Aorta (tissue), 5 donors: ENCODE results near the gene PRKCE. TPM values are rescaled to one million over a fixed set of nuclear protein-coding genes. Genes with fewer than 3 reads are reported as not detected.

Experiments
- ATAC-seq: fragments of 200-7000 bp; cut with Tn5 transposase; one replicate; pipeline ENCODE4 v1.9.1; 2022; ENCODE audit warnings: moderate library complexity; ENCODE audit not compliant: low FRiP score
- DNase-seq, 2 donors: peaks; one replicate each; pipeline ENCODE4 v3.0.0-alpha.2; 2020
- H3K27ac ChIP-seq, 2 donors: one replicate each; pipeline ENCODE4 v1.5.1; 2013; ENCODE audit warnings: low read length in 2 of 2, mild to moderate bottlenecking in 2 of 2, moderate library complexity in 2 of 2, control low read depth in 1 of 2, inconsistent platforms in 1 of 2, low read depth in 1 of 2
- H3K27me3 ChIP-seq, 2 donors: one replicate each; pipeline ENCODE4 v1.6.1; 2013; ENCODE audit warnings: control low read depth in 1 of 2, low read length in 1 of 2, mild to moderate bottlenecking in 1 of 2, moderate library complexity in 1 of 2; ENCODE audit not compliant: insufficient read depth in 2 of 2, control insufficient read depth in 1 of 2
- H3K36me3 ChIP-seq, 2 donors: one replicate each; pipeline ENCODE4 v1.6.1; 2013; ENCODE audit warnings: control low read depth in 1 of 2, low read length in 1 of 2, mild to moderate bottlenecking in 1 of 2; ENCODE audit not compliant: insufficient read depth in 2 of 2, control insufficient read depth in 1 of 2
- H3K4me1 ChIP-seq, 2 donors: one replicate each; pipeline ENCODE4 v1.6.1; 2013; ENCODE audit warnings: low read length in 2 of 2, control low read depth in 1 of 2, mild to moderate bottlenecking in 1 of 2, moderate library complexity in 1 of 2; ENCODE audit not compliant: insufficient read depth in 2 of 2, control insufficient read depth in 1 of 2
- H3K4me3 ChIP-seq, 2 donors: one replicate each; pipeline ENCODE4 v1.5.1; 2013; ENCODE audit warnings: low read length in 2 of 2, control low read depth in 1 of 2, mild to moderate bottlenecking in 1 of 2
- H3K9me3 ChIP-seq: one replicate; pipeline ENCODE4 v1.6.1; 2013; ENCODE audit warnings: mild to moderate bottlenecking, low read length; ENCODE audit not compliant: control insufficient read depth
- WGBS, 2 donors: extraction: QIAGEN DNeasy Blood & Tissue Kit; methylation state at CpG; one replicate each; pipeline ENCODE4 v1.1.7; 2013; 5-methylcytosine and 5-hydroxymethylcytosine counted together
- intact Hi-C, 2 donors: fragments of 100-400 bp; cut with DNase I; formaldehyde crosslinking; loops; one replicate each; pipeline versions ENCODE4 v1.14.2 to v1.15.0; 2022
- polyA plus RNA-seq, 2 donors: library from polyadenylated mRNA; stranded (reverse); fragments of 200-250 nt; gene quantifications; one replicate each; pipeline ENCODE4 v1.2.3, GENCODE V29; 2013
- total RNA-seq, 2 donors: library from RNA; stranded (reverse); fragmentation: NEBNext Ultra II Directional; extraction: Animal tissue kit (Norgen Biotek cat#: 25700); gene quantifications; one replicate each; pipeline ENCODE4 v1.2.1, GENCODE V29; 2021
- donor health status: healthy with polysubstance abuse.
- donor health status: Bipolar disorder and iron deficiency.
- donor health status: DM: no; HTN: no; CAD: no.
- donor health status: DM: no; HTN: no; CAD: no.
- donor health status: DM: yes; HTN: yes; CAD: no.

The PRKCE gene
- total and polyA plus RNA-seq, 4 donors, result 1.5 to 23.8 (median 11.2) TPM

GRCh38 chr2:46230115-46230571, 578.7 kb downstream of the PRKCE start:
- 37 to 39% methylated on average over 6 of the region's 6 CpGs for WGBS, 2 donors
- DNase-seq (peak in 1 of 2 donors; percentile 81), ATAC-seq (peak; percentile 83)
- intact Hi-C loops, result loop anchor here in 1 of 2 donors (5.0 kb wide), 2 partner anchors 67 to 137 kb away; partner anchors contain the start of gene EPAS1
- Histone ChIP-seq H3K9me3 (no peaks in the 10 kb centered on the region), H3K4me1 (peaks cover 0 to 2% of the 10 kb centered on the region in 2 donors), H3K27me3 (no peaks in the 10 kb centered on the region), H3K27ac (no peak overlapping the region), H3K36me3 (no peaks in the 10 kb centered on the region), H3K4me3 (no peak overlapping the region)

GRCh38 chr2:46230677-46231425, 579.4 kb downstream of the PRKCE start:
- Histone ChIP-seq H3K9me3 (no peaks in the 10 kb centered on the region), H3K4me3 (no peak overlapping the region), H3K4me1 (peaks cover 0 to 2% of the 10 kb centered on the region in 2 donors), H3K27me3 (no peaks in the 10 kb centered on the region), H3K36me3 (no peaks in the 10 kb centered on the region), H3K27ac (no peak overlapping the region)
- no peak for DNase-seq
- intact Hi-C loops, result loop anchor here in 1 of 2 donors (5.0 kb wide), 2 partner anchors 66 to 136 kb away; partner anchors contain the start of gene EPAS1
- WGBS, 2 donors, result 78 to 80% methylated on average over 4 of the region's 4 CpGs
- ATAC-seq, result no peak

- DNase-seq, result no peak
- H3K4me3 ChIP-seq, result no peak overlapping the region
- no peak for ATAC-seq
- H3K36me3 ChIP-seq, result no peaks in the 10 kb centered on the region
- H3K9me3 ChIP-seq, result no peaks in the 10 kb centered on the region
- intact Hi-C loops, result loop anchor here in 1 of 2 donors (5.0 kb wide), 2 partner anchors 66 to 136 kb away; partner anchors contain the start of gene EPAS1
- H3K27me3 ChIP-seq, result no peaks in the 10 kb centered on the region
- H3K27ac ChIP-seq, result no peak overlapping the region
- peaks cover 0 to 2% of the 10 kb centered on the region in 2 donors for H3K4me1 ChIP-seq
- WGBS, 2 donors, result 95 to 97% methylated on average over 5 of the region's 5 CpGs
Observed at GRCh38 chr2:46231721-46232120, 580.2 kb downstream of the PRKCE start.

GRCh38 chr2:46232860-46233259, 581.4 kb downstream of the PRKCE start:
- H3K36me3 ChIP-seq, result no peaks in the 10 kb centered on the region
- ATAC-seq (no peak), DNase-seq (no peak)
- H3K27ac ChIP-seq, result no peak overlapping the region
- intact Hi-C loops, result loop anchor here in 1 of 2 donors (5.0 kb wide), 2 partner anchors 64 to 134 kb away; partner anchors contain the start of gene EPAS1
- peaks cover 0 to 2% of the 10 kb centered on the region in 2 donors for H3K4me1 ChIP-seq
- 46 to 52% methylated on average over 7 of the region's 7 CpGs for WGBS, 2 donors
- H3K9me3 ChIP-seq, result no peaks in the 10 kb centered on the region
- H3K27me3 ChIP-seq, result no peaks in the 10 kb centered on the region
- no peak overlapping the region for H3K4me3 ChIP-seq

GRCh38 chr2:46236006-46236875, 584.8 kb downstream of the PRKCE start:
- Histone ChIP-seq H3K27me3 (no peaks in the 10 kb centered on the region), H3K9me3 (no peaks in the 10 kb centered on the region), H3K36me3 (no peaks in the 10 kb centered on the region), H3K4me1 (no peaks in the 10 kb centered on the region), H3K4me3 (no peak overlapping the region), H3K27ac (no peak overlapping the region)
- intact Hi-C loops, result no loop called here
- WGBS, 2 donors, result 89 to 95% methylated on average over 4 of the region's 4 CpGs
- no peak for ATAC-seq
- no peak for DNase-seq

GRCh38 chr2:46236876-46237859, 585.7 kb downstream of the PRKCE start:
- ATAC-seq, result no peak
- intact Hi-C loops, result no loop called here

More at GRCh38 chr2:46236876-46237859, 585.7 kb downstream of the PRKCE start:
- H3K4me3 ChIP-seq, result no peak overlapping the region
- 81 to 82% methylated on average over 8 of the region's 8 CpGs for WGBS, 2 donors
- no peaks in the 10 kb centered on the region for H3K27me3 ChIP-seq
- DNase-seq, result no peak
- no peaks in the 10 kb centered on the region for H3K4me1 ChIP-seq
- no peaks in the 10 kb centered on the region for H3K36me3 ChIP-seq
- no peak overlapping the region for H3K27ac ChIP-seq
- H3K9me3 ChIP-seq, result no peaks in the 10 kb centered on the region
